B cell (primary cell): Measurements from ENCODE around the gene SLC16A10. TPM values are rescaled to one million over a fixed set of nuclear protein-coding genes. Genes with fewer than 3 reads are reported as not detected.

Source experiments
- ATAC-seq: fragments of 200-7000 bp; cut with Tn5 transposase; one replicate; pipeline ENCODE4 v1.10.0; 2021; ENCODE audit warnings: low read depth, mild to moderate bottlenecking, moderate number of reproducible peaks, moderate library complexity
- CTCF ChIA-PET: fragments of 350-600 bp; sonication (Branson Sonifier 250); formaldehyde crosslinking; loops from one replicate; lab custom pipeline; 2021; ENCODE audit warnings: antibody characterized with exemption, inconsistent platforms; lab: Charles Lee
- POLR2A ChIA-PET: fragments of 350-600 bp; sonication (Branson Sonifier 250); formaldehyde crosslinking; loops from one replicate; lab custom pipeline; 2021; ENCODE audit warnings: antibody characterized with exemption; lab: Charles Lee
- DNase-seq: peaks from one replicate; pipeline ENCODE4 v3.0.0; 2013
- H2AFZ ChIP-seq: 2 replicates; pipeline ENCODE4 v1.6.1; 2012; ENCODE audit warnings: mild to moderate bottlenecking, low read depth, low read length; ENCODE audit not compliant: insufficient read depth, poor library complexity, severe bottlenecking
- H3K27ac ChIP-seq, 2 donors: 1 replicate in 1 of 2; 2 replicates in 1 of 2; pipeline ENCODE4 v1.5.1; 2012 to 2013; ENCODE audit warnings: low read length in 2 of 2, mild to moderate bottlenecking in 2 of 2, moderate library complexity in 1 of 2
- H3K27me3 ChIP-seq, 4 experiments: fragments of 200-600 bp in 1 of 4; sonication (generic) in 1 of 4; replicated peaks in 1 of 4; 1 replicate in 2 of 4; 2 replicates in 2 of 4; pipeline versions ENCODE4 v1.6.1 to v1.7.0; 2013 to 2016; ENCODE audit warnings: low read length in 3 of 4, mild to moderate bottlenecking in 2 of 4, mixed read lengths in 1 of 4, moderate library complexity in 1 of 4; ENCODE audit not compliant: insufficient read depth in 4 of 4, control insufficient read depth in 3 of 4; ENCODE audit errors: control extremely low read depth in 1 of 4
- H3K36me3 ChIP-seq, 2 experiments: replicated peaks in 1 of 2; 1 replicate in 1 of 2; 2 replicates in 1 of 2; pipeline versions ENCODE4 v1.6.1 to v1.7.1; 2013; ENCODE audit warnings: low read length in 1 of 2; ENCODE audit not compliant: insufficient read depth in 2 of 2, control insufficient read depth in 1 of 2; ENCODE audit errors: control extremely low read depth in 1 of 2, extremely low read depth in 1 of 2
- H3K4me1 ChIP-seq, 2 donors: fragments of 200-600 bp in 1 of 2; sonication (generic) in 1 of 2; 1 replicate in 1 of 2; 2 replicates in 1 of 2; pipeline versions ENCODE4 v1.5.1 to v1.6.1; 2013 to 2017; ENCODE audit warnings: low read length in 2 of 2; ENCODE audit not compliant: control insufficient read depth in 2 of 2, insufficient read depth in 2 of 2
- H3K4me2 ChIP-seq: replicated peaks from 2 replicates; pipeline ENCODE3; 2012; ENCODE audit warnings: mild to moderate bottlenecking, low read depth, low read length; ENCODE audit not compliant: poor library complexity, severe bottlenecking
- H3K4me3 ChIP-seq, 5 experiments: fragments of 200-600 bp in 1 of 5; sonication (generic) in 1 of 5; 1 replicate in 3 of 5; 2 replicates in 2 of 5; pipeline versions ENCODE4 v1.5.1 to v1.7.0; 2011 to 2016; ENCODE audit warnings: low read length in 4 of 5, mild to moderate bottlenecking in 4 of 5, low read depth in 2 of 5, control low read depth in 1 of 5, moderate library complexity in 1 of 5; ENCODE audit not compliant: insufficient read depth in 1 of 5; ENCODE audit errors: control extremely low read depth in 1 of 5, extremely low read depth in 1 of 5
- H3K79me2 ChIP-seq: fragments of 200-600 bp; sonication (generic); one replicate; pipeline ENCODE4 v1.6.0; 2016; ENCODE audit warnings: low read length; ENCODE audit not compliant: control insufficient read depth, insufficient read depth
- H3K9ac ChIP-seq: fragments of 200-600 bp; sonication (generic); 2 replicates; pipeline ENCODE4 v1.6.1; 2017; ENCODE audit warnings: mild to moderate bottlenecking, low read length, moderate library complexity
- H3K9me3 ChIP-seq, 3 donors: one replicate each; pipeline versions ENCODE4 v1.6.1 to v1.7.1; 2013; ENCODE audit warnings: low read length in 2 of 3; ENCODE audit not compliant: control insufficient read depth in 2 of 3, insufficient read depth in 1 of 3; ENCODE audit errors: control extremely low read depth in 1 of 3
- H4K20me1 ChIP-seq: 2 replicates; pipeline ENCODE4 v1.6.0; 2012; ENCODE audit warnings: mild to moderate bottlenecking, low read length; ENCODE audit not compliant: insufficient read depth, control insufficient read depth, poor library complexity, severe bottlenecking
- H3K27ac Mint-ChIP-seq: one replicate; pipeline ENCODE4 v1.8.0; 2021; ENCODE audit warnings: mixed read lengths
- H3K27me3 Mint-ChIP-seq: one replicate; pipeline ENCODE4 v1.8.0; 2021; ENCODE audit warnings: mixed read lengths
- H3K4me1 Mint-ChIP-seq: one replicate; pipeline ENCODE4 v1.8.0; 2021; ENCODE audit warnings: mixed read lengths
- H3K4me3 Mint-ChIP-seq: one replicate; pipeline ENCODE4 v1.8.0; 2021; ENCODE audit warnings: mixed read lengths
- H3K9me3 Mint-ChIP-seq: one replicate; pipeline ENCODE4 v1.8.0; 2022; ENCODE audit warnings: mixed read lengths; ENCODE audit not compliant: insufficient read depth
- EZH2 ChIP-seq: IDR thresholded peaks from 2 replicates; pipeline ENCODE4 v1.6.1; 2012; ENCODE audit warnings: borderline replicate concordance, low read depth, mild to moderate bottlenecking, moderate library complexity, low read length; ENCODE audit not compliant: insufficient read depth, poor library complexity, severe bottlenecking
- WGBS: methylation state at CpG from one replicate; pipeline ENCODE4 v1.1.5; 2013; ENCODE audit warnings: missing lambda C conversion rate; ENCODE audit not compliant: insufficient coverage; 5-methylcytosine and 5-hydroxymethylcytosine counted together
- intact Hi-C: fragments of 100-400 bp; cut with micrococcal nuclease; formaldehyde crosslinking; loops from one replicate; pipeline ENCODE4 v1.10.0; 2022
- polyA plus RNA-seq: library from polyadenylated mRNA; depleted of rRNA; stranded (reverse); fragments of >200 nt; gene quantifications from 2 replicates; pipeline ENCODE4 v1.2.3, GENCODE V29; 2012
- total RNA-seq, 2 donors: library from RNA; stranded (reverse); fragments of 120-200 nt in 1 of 2; gene quantifications; 1 replicate in 1 of 2; 2 replicates in 1 of 2; pipeline versions ENCODE4 v1.2.3 to v1.2.4, GENCODE V29; 2013 to 2022
- TF ChIP-seq, protein P1 (sequence below): fragments of 200-600 bp; IDR thresholded peaks from one replicate; pipeline ENCODE4 v1.8.0; 2022; ENCODE audit warnings: antibody characterized with exemption, mild to moderate bottlenecking

SLC16A10 gene
- total and polyA plus RNA-seq, 2 donors (not counting 1 experiment from before 2014, with no cell fraction given): 0.06 to 0.71 TPM

DNA sequence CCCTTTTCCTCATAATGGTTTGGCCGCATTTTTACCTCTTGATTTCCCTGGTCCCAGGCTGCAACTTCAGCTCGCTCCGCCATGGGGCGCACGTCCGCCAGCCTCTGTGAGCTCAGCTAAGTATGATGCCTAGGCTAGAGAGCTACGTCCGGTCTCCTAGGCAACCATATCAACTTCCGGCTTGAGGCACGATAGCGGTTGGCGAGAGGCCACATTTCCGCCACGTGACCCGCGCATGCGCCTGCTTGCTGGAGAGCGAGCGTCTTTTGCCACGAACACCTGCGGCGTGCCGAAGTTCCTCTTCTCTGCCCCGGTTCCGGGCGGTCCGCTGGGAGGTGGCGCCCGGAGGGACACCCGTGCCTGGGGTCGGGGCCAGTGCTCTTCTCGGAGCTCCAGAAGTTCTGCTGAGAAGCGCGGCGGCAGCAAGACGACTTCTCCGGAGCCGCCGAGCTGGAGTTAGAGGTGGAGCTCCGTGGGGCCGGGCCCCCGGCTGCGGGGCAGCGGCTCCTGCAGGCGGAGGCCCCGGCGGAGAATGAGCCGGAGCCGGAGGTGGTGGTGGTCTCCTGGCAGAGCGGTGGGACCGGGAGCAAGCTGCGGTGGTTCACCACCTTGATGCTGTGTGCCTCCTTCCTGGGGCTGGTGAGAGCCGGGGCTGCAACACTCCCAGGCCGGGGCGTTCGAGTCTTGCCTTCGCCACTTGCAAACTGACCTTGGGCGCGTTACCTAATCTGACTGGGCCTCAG lies 172.0 kb downstream of the SLC16A10 start:
- WGBS: 2% methylated on average over 59 of the region's 59 CpGs
- H4K20me1 ChIP-seq: no peaks in the 10 kb centered on the region
- Mint-ChIP-seq H3K4me1 (peaks cover 25% of the 10 kb centered on the region), H3K27me3 (peaks cover under 1% of the 10 kb centered on the region), H3K4me3 (peak overlapping the region; percentile 87), H3K27ac (peak overlapping the region; percentile 98), H3K9me3 (no peaks in the 10 kb centered on the region)
- peaks cover 2 to 17% of the 10 kb centered on the region in 2 experiments for H3K36me3 ChIP-seq
- H3K4me3 ChIP-seq: peak overlapping the region; percentile 63 to 91 (median 82)
- intact Hi-C loops: loop anchor here (1.0 to 2.0 kb wide), 10 partner anchors 147 to 828 kb away; partner anchors contain the start of genes AMD1, FAM229B, FYN and REV3L
- ChIA-PET CTCF (interaction anchor here (0.6 to 2.5 kb wide), 35 partner anchors 9 to 787 kb away, joined by 3 to 119 read pairs (median 4); partner anchors contain the start of genes REV3L and TRAF3IP2), POLR2A (interaction anchor here (1.0 to 1.9 kb wide), 5 partner anchors 11 to 444 kb away, joined by 4 to 26 read pairs (median 4); partner anchors contain the start of genes CDK19, REV3L and TRAF3IP2)
- H3K9ac ChIP-seq: peak overlapping the region; percentile 93
- peaks cover 39% of the 10 kb centered on the region for H3K79me2 ChIP-seq
- H3K27ac ChIP-seq: peak overlapping the region; percentile 95
- no peaks in the 10 kb centered on the region for H3K9me3 ChIP-seq
- H3K27me3 ChIP-seq: no peaks in the 10 kb centered on the region
- H3K4me2 ChIP-seq: peak overlapping the region; percentile 97
- DNase-seq: peak; percentile 100
- peak overlapping the region; percentile 87 for H2AFZ ChIP-seq
- TF ChIP-seq EZH2: no peak
- TF ChIP-seq, protein P1, sequence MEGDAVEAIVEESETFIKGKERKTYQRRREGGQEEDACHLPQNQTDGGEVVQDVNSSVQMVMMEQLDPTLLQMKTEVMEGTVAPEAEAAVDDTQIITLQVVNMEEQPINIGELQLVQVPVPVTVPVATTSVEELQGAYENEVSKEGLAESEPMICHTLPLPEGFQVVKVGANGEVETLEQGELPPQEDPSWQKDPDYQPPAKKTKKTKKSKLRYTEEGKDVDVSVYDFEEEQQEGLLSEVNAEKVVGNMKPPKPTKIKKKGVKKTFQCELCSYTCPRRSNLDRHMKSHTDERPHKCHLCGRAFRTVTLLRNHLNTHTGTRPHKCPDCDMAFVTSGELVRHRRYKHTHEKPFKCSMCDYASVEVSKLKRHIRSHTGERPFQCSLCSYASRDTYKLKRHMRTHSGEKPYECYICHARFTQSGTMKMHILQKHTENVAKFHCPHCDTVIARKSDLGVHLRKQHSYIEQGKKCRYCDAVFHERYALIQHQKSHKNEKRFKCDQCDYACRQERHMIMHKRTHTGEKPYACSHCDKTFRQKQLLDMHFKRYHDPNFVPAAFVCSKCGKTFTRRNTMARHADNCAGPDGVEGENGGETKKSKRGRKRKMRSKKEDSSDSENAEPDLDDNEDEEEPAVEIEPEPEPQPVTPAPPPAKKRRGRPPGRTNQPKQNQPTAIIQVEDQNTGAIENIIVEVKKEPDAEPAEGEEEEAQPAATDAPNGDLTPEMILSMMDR: peak; percentile 96
- H3K4me1 ChIP-seq: peaks cover 17 to 26% of the 10 kb centered on the region in 2 donors
- ATAC-seq: peak; percentile 96
